Karpas-422 (cell line): ENCODE results near the gene TEKT3. TPM values are rescaled to one million over a fixed set of nuclear protein-coding genes. Genes with fewer than 3 reads are reported as not detected.

Experiments used
- DNase-seq: peaks from one replicate; pipeline ENCODE4 v3.0.0-alpha.2; 2015
- H2AFZ ChIP-seq: fragments of 200-600 bp; sonication (generic); 2 replicates; pipeline ENCODE4 v1.6.1; 2014; ENCODE audit warnings: antibody characterized with exemption, low read length, mixed read lengths
- H3K27ac ChIP-seq: fragments of 200-600 bp; sonication (generic); 2 replicates; pipeline ENCODE4 v1.5.1; 2014; ENCODE audit warnings: mild to moderate bottlenecking, low read length, moderate library complexity
- H3K27me3 ChIP-seq: fragments of 200-600 bp; sonication (generic); 2 replicates; pipeline ENCODE4 v1.6.1; 2014; ENCODE audit warnings: low read length, mixed read lengths
- H3K36me3 ChIP-seq: fragments of 200-600 bp; sonication (generic); 2 replicates; pipeline ENCODE4 v1.6.1; 2014; ENCODE audit warnings: low read length, mixed read lengths; ENCODE audit not compliant: insufficient read depth
- H3K4me1 ChIP-seq: fragments of 200-600 bp; sonication (generic); 2 replicates; pipeline ENCODE4 v1.6.1; 2014; ENCODE audit warnings: mild to moderate bottlenecking, low read length, mixed read lengths
- H3K4me2 ChIP-seq: fragments of 200-600 bp; sonication (generic); 2 replicates; pipeline ENCODE4 v1.6.1; 2014; ENCODE audit warnings: low read length, low read depth, mild to moderate bottlenecking; ENCODE audit not compliant: poor library complexity, severe bottlenecking
- H3K4me3 ChIP-seq: fragments of 200-600 bp; sonication (generic); 2 replicates; pipeline ENCODE4 v1.5.1; 2014; ENCODE audit warnings: mild to moderate bottlenecking, antibody characterized with exemption, low read length, mixed read lengths
- H3K79me2 ChIP-seq: fragments of 200-600 bp; sonication (generic); 2 replicates; pipeline ENCODE4 v1.6.1; 2014; ENCODE audit warnings: mild to moderate bottlenecking, low read length, mixed read lengths
- H3K9ac ChIP-seq: fragments of 200-600 bp; sonication (generic); 2 replicates; pipeline ENCODE4 v1.6.0; 2014; ENCODE audit warnings: low read length
- H3K9me2 ChIP-seq: fragments of 200-600 bp; sonication (generic), shearing (Covaris generic); replicated peaks from 2 replicates; pipeline ENCODE4 v1.6.0; 2014; ENCODE audit warnings: mild to moderate bottlenecking, low read length, moderate library complexity; ENCODE audit not compliant: insufficient read depth
- H3K9me3 ChIP-seq: fragments of 300-700, 200-600 bp; sonication (generic); 2 replicates; pipeline ENCODE4 v1.6.1; 2014; ENCODE audit warnings: low read length, mixed read lengths
- H4K20me1 ChIP-seq: fragments of 200-600 bp; sonication (generic); 2 replicates; pipeline ENCODE4 v1.6.1; 2014; ENCODE audit warnings: mild to moderate bottlenecking, antibody characterized with exemption, low read length, low read depth; ENCODE audit not compliant: insufficient read depth
- total RNA-seq: library from RNA; depleted of rRNA; stranded (reverse); fragments of >200 nt; shearing (Covaris generic); gene quantifications from 2 replicates; pipeline ENCODE4 v1.2.3, GENCODE V29; 2014; ENCODE audit warnings: low replicate concordance

TEKT3 gene
- total RNA-seq, 1 experiment from 2014 or later: not detected

- no peaks in the 10 kb centered on the region for H4K20me1 ChIP-seq
- no peaks in the 10 kb centered on the region for H3K9me2 ChIP-seq
- no peaks in the 10 kb centered on the region for H3K27me3 ChIP-seq
- no peak overlapping the region for H3K27ac ChIP-seq
- no peak overlapping the region for H3K4me3 ChIP-seq
- no peaks in the 10 kb centered on the region for H3K9me3 ChIP-seq
- H3K36me3 ChIP-seq: no peaks in the 10 kb centered on the region
- no peak overlapping the region for H2AFZ ChIP-seq
- DNase-seq: no peak
- no peaks in the 10 kb centered on the region for H3K79me2 ChIP-seq
- no peak overlapping the region for H3K4me2 ChIP-seq
- H3K4me1 ChIP-seq: no peaks in the 10 kb centered on the region
- H3K9ac ChIP-seq: no peak overlapping the region
Observed at GRCh38 chr17:15303851-15304250, 37.5 kb downstream of the TEKT3 start.

GRCh38 chr17:15303268-15303667, 38.1 kb downstream of the TEKT3 start:
- Histone ChIP-seq H3K4me2 (no peak overlapping the region), H3K27ac (no peak overlapping the region), H3K9me2 (no peaks in the 10 kb centered on the region), H2AFZ (no peak overlapping the region), H3K4me1 (no peaks in the 10 kb centered on the region), H3K9ac (no peak overlapping the region), H3K9me3 (no peaks in the 10 kb centered on the region), H4K20me1 (no peaks in the 10 kb centered on the region), H3K36me3 (no peaks in the 10 kb centered on the region), H3K27me3 (no peaks in the 10 kb centered on the region), H3K79me2 (no peaks in the 10 kb centered on the region), H3K4me3 (no peak overlapping the region)
- DNase-seq: no peak

- DNase-seq: no peak
- Histone ChIP-seq H3K79me2 (no peaks in the 10 kb centered on the region), H3K9me3 (no peaks in the 10 kb centered on the region), H3K36me3 (no peaks in the 10 kb centered on the region), H3K9me2 (no peaks in the 10 kb centered on the region), H3K27ac (no peak overlapping the region), H3K9ac (no peak overlapping the region), H3K4me1 (no peaks in the 10 kb centered on the region), H3K27me3 (no peaks in the 10 kb centered on the region), H3K4me3 (no peak overlapping the region), H4K20me1 (no peaks in the 10 kb centered on the region), H3K4me2 (no peak overlapping the region), H2AFZ (no peak overlapping the region)
Observed at GRCh38 chr17:15301845-15302244, 39.6 kb downstream of the TEKT3 start.

GRCh38 chr17:15298176-15298575, 43.2 kb downstream of the TEKT3 start:
- H3K36me3 ChIP-seq: no peaks in the 10 kb centered on the region
- H2AFZ ChIP-seq: no peak overlapping the region
- H3K9me3 ChIP-seq: no peaks in the 10 kb centered on the region

GRCh38 chr17:15293558-15293957, 47.8 kb downstream of the TEKT3 start:
- H3K9me2 ChIP-seq: no peaks in the 10 kb centered on the region
- H3K79me2 ChIP-seq: no peaks in the 10 kb centered on the region
- no peak overlapping the region for H3K4me3 ChIP-seq
- H2AFZ ChIP-seq: no peak overlapping the region
- no peaks in the 10 kb centered on the region for H3K36me3 ChIP-seq
- H3K4me1 ChIP-seq: no peaks in the 10 kb centered on the region
- no peak overlapping the region for H3K9ac ChIP-seq
- no peaks in the 10 kb centered on the region for H3K27me3 ChIP-seq
- H3K4me2 ChIP-seq: no peak overlapping the region
- H3K27ac ChIP-seq: no peak overlapping the region
- DNase-seq: no peak
- no peaks in the 10 kb centered on the region for H4K20me1 ChIP-seq
- H3K9me3 ChIP-seq: no peaks in the 10 kb centered on the region

More at GRCh38 chr17:15298176-15298575, 43.2 kb downstream of the TEKT3 start:
- Histone ChIP-seq H3K4me2 (no peak overlapping the region), H3K9me2 (no peaks in the 10 kb centered on the region), H3K9ac (no peak overlapping the region), H4K20me1 (no peaks in the 10 kb centered on the region), H3K4me3 (no peak overlapping the region), H3K27me3 (no peaks in the 10 kb centered on the region), H3K27ac (no peak overlapping the region), H3K4me1 (no peaks in the 10 kb centered on the region), H3K79me2 (no peaks in the 10 kb centered on the region)
- DNase-seq: no peak

- H3K9me2 ChIP-seq: no peaks in the 10 kb centered on the region
- H3K9ac ChIP-seq: no peak overlapping the region
- no peak overlapping the region for H2AFZ ChIP-seq
- no peak for DNase-seq
- no peak overlapping the region for H3K27ac ChIP-seq
- no peaks in the 10 kb centered on the region for H3K27me3 ChIP-seq
- H3K4me2 ChIP-seq: no peak overlapping the region
- no peaks in the 10 kb centered on the region for H3K4me1 ChIP-seq
- H3K79me2 ChIP-seq: no peaks in the 10 kb centered on the region
- no peaks in the 10 kb centered on the region for H3K36me3 ChIP-seq
- H3K4me3 ChIP-seq: no peak overlapping the region
- no peaks in the 10 kb centered on the region for H3K9me3 ChIP-seq
- no peaks in the 10 kb centered on the region for H4K20me1 ChIP-seq
Observed at GRCh38 chr17:15291674-15292361, 49.6 kb downstream of the TEKT3 start.

GRCh38 chr17:15290605-15291004, 50.8 kb downstream of the TEKT3 start:
- Histone ChIP-seq H3K27ac (no peak overlapping the region), H4K20me1 (no peaks in the 10 kb centered on the region), H3K9me3 (no peaks in the 10 kb centered on the region), H3K9me2 (no peaks in the 10 kb centered on the region), H3K36me3 (no peaks in the 10 kb centered on the region), H3K27me3 (no peaks in the 10 kb centered on the region), H3K79me2 (no peaks in the 10 kb centered on the region), H3K9ac (no peak overlapping the region), H3K4me3 (no peak overlapping the region), H3K4me2 (no peak overlapping the region), H3K4me1 (no peaks in the 10 kb centered on the region), H2AFZ (no peak overlapping the region)
- no peak for DNase-seq

- no peak for DNase-seq
- H3K4me3 ChIP-seq: no peak overlapping the region
- H4K20me1 ChIP-seq: no peaks in the 10 kb centered on the region
- H3K27ac ChIP-seq: no peak overlapping the region
- H3K9ac ChIP-seq: no peak overlapping the region
- no peak overlapping the region for H3K4me2 ChIP-seq
- H2AFZ ChIP-seq: no peak overlapping the region
- no peaks in the 10 kb centered on the region for H3K79me2 ChIP-seq
- no peaks in the 10 kb centered on the region for H3K9me2 ChIP-seq
- H3K4me1 ChIP-seq: no peaks in the 10 kb centered on the region
- H3K36me3 ChIP-seq: no peaks in the 10 kb centered on the region
- H3K9me3 ChIP-seq: no peaks in the 10 kb centered on the region
- H3K27me3 ChIP-seq: 0 out of 2 replicates have a peak, but pooled peaks cover 2% of the 10 kb centered on the region
Observed at GRCh38 chr17:15289285-15290183, 51.9 kb downstream of the TEKT3 start.
